Left lung (tissue), 10 donors: ENCODE measurements around the gene RBMS2. TPM values are rescaled to one million over a fixed set of nuclear protein-coding genes. Genes with fewer than 3 reads are reported as not detected.
"Not testable (repeated sequence)": the region's sequence is repeated elsewhere in the genome, so short reads cannot be mapped to it uniquely, and the experiment has no call there.

Experiments
- ATAC-seq: fragments of 200-7000 bp; cut with Tn5 transposase; one replicate; pipeline ENCODE4 v1.9.1; 2020; ENCODE audit warnings: moderate library complexity
- DNase-seq, 4 donors: peaks; one replicate each; pipeline ENCODE4 v3.0.0-alpha.2; 2013 to 2020
- H3K27ac ChIP-seq, 2 donors: fragments of 200-600 bp; sonication (generic) in 1 of 2; one replicate each; pipeline versions ENCODE4 v1.5.0 to v1.8.0; 2020 to 2021
- H3K27me3 ChIP-seq, 2 donors: fragments of 200-600 bp; sonication (generic) in 1 of 2; one replicate each; pipeline versions ENCODE4 v1.5.0 to v1.8.0; 2020 to 2021
- H3K36me3 ChIP-seq, 2 donors: fragments of 200-600 bp; sonication (generic) in 1 of 2; one replicate each; pipeline versions ENCODE4 v1.5.0 to v1.8.0; 2020 to 2021
- H3K4me1 ChIP-seq, 2 donors: fragments of 200-600 bp; one replicate each; pipeline ENCODE4 v1.8.0; 2021
- H3K4me3 ChIP-seq, 2 donors: fragments of 200-600 bp; sonication (generic) in 1 of 2; one replicate each; pipeline versions ENCODE4 v1.5.0 to v1.8.0; 2020 to 2021; ENCODE audit warnings: mild to moderate bottlenecking in 1 of 2
- H3K9me3 ChIP-seq, 2 donors: fragments of 200-600 bp; sonication (generic) in 1 of 2; one replicate each; pipeline versions ENCODE4 v1.5.0 to v1.8.0; 2020 to 2021
- intact Hi-C, 2 donors: fragments of 100-400 bp; cut with DNase I; formaldehyde crosslinking; loops; one replicate each; pipeline versions ENCODE4 v1.11.2 to v1.14.2; 2022
- polyA plus RNA-seq, 6 donors: library from polyadenylated mRNA; unstranded; fragments of 120-200 nt; gene quantifications; one replicate each; pipeline ENCODE4 v1.2.1, GENCODE V29; 2013; ENCODE audit not compliant: insufficient read length in 6 of 6
- total RNA-seq, 2 donors: library from RNA; stranded (reverse); fragmentation: NEBNext Ultra II Directional; extraction: Animal tissue kit (Norgen Biotek cat#: 25700); gene quantifications; one replicate each; pipeline ENCODE4 v1.2.1, GENCODE V29; 2021
- TF ChIP-seq, protein P1 (sequence below), 2 donors: fragments of 200-600 bp; sonication (generic) in 1 of 2; IDR thresholded peaks; one replicate each; pipeline versions ENCODE4 v1.5.0 to v1.8.0; 2021; ENCODE audit warnings: antibody characterized with exemption in 2 of 2
- donor health status: DM: no; HTN: yes; CAD: no.
- donor health status: DM: no; HTN: no; CAD: no.

The RBMS2 gene
- total and polyA plus RNA-seq, 8 donors, result 49.0 to 113 (median 69.1) TPM

DNA sequence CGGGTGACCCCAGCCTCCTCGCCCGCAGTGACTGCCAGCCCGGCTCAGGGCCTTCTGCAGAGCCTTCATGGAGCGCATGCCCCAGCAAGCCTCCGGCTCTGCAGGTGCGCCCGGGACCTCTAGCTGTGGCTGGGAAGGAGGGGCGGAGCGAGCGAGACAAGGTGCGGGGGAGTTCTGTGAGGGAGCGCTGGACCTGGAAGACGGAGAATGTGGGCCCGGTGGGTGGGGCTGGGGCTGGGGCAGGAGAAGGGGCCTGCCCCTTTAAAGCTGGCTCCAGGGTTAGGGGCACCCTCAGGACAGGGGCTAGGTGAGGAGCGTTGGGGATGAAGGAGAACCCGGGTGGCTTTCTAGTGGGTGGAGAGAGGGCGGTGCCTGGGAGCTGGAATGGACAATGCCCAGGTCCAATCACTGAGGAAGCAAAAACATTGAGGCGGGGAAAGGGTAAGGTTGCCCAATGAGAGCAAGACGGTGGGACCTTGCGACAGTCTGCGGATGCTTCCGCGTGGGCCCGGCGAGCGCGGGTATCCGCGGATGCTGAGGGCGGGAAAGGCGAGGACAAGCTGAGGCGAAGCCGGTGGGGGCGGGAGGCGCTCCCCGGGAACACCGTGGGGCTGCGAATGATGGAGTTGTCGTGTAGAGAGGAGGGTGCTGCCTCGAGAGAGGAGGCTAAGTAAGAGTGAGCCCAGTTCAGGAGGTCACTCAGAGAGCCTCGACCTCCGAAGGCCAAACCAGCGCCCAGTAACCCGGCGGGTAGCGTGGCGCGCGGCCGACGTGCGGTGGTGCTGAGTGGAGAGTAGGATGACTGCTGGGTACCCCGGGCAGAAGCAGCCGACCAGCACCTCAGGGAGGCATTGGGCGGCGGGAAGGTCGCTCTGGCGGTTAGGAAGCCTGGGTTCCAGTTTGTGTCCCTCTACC, 33.3 kb upstream of the RBMS2 start, which contains the start of gene GLS2:
TSS of gene GLS2 (minus strand) at position 121 of the 915 bp plus-strand sequence. CDS start at position 78, 43 bp downstream.
- H3K27me3 ChIP-seq, result peaks cover 0 to 48% of the 10 kb centered on the region in 2 donors
- H3K4me1 ChIP-seq, result peaks cover 0 to 18% of the 10 kb centered on the region in 2 donors
- TF ChIP-seq, protein P1, sequence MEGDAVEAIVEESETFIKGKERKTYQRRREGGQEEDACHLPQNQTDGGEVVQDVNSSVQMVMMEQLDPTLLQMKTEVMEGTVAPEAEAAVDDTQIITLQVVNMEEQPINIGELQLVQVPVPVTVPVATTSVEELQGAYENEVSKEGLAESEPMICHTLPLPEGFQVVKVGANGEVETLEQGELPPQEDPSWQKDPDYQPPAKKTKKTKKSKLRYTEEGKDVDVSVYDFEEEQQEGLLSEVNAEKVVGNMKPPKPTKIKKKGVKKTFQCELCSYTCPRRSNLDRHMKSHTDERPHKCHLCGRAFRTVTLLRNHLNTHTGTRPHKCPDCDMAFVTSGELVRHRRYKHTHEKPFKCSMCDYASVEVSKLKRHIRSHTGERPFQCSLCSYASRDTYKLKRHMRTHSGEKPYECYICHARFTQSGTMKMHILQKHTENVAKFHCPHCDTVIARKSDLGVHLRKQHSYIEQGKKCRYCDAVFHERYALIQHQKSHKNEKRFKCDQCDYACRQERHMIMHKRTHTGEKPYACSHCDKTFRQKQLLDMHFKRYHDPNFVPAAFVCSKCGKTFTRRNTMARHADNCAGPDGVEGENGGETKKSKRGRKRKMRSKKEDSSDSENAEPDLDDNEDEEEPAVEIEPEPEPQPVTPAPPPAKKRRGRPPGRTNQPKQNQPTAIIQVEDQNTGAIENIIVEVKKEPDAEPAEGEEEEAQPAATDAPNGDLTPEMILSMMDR (IDR thresholded peaks at IDR 0.05), result no peak
- intact Hi-C loops, result no loop called here
- H3K36me3 ChIP-seq, result no peaks in the 10 kb centered on the region
- H3K9me3 ChIP-seq, result no peaks in the 10 kb centered on the region
- peak within 1 kb of the TSS; percentile 13 to 23 for H3K27ac ChIP-seq
- ATAC-seq (peak; percentile 97), DNase-seq (peak; percentile 40 to 88 (median 76))
- H3K4me3 ChIP-seq, result peak within 1 kb of the TSS; percentile 53 to 56

DNA sequence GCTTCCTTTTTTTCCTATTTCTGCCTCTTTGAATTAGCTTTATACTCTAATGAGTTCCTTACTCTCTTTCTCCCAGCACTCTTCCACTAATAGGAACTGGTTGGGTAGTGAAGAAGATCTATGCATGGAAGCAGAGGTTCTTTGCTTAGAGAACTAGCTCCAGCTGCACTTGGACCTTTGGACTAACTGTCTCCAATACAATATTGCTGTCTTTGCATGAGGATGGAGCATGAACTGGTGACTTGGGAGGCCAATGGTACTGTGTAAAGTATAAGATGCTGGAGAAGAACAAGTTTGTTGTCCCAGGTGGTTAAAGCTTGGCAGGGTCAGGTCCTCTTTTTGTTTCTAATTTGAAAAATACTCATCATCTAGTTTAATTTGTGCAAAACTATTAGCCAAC, 31.3 kb upstream of the RBMS2 start:
- peaks cover 0 to 18% of the 10 kb centered on the region in 2 donors for H3K4me1 ChIP-seq
- intact Hi-C loops, result no loop called here
- H3K4me3 ChIP-seq, result no peak overlapping the region
- no peaks in the 10 kb centered on the region for H3K36me3 ChIP-seq
- no peak overlapping the region for H3K27ac ChIP-seq
- DNase-seq, result no peak
- TF ChIP-seq, protein P1 (IDR thresholded peaks at IDR 0.05), result no peak
- peaks cover 0 to 48% of the 10 kb centered on the region in 2 donors for H3K27me3 ChIP-seq
- ATAC-seq, result no peak
- no peaks in the 10 kb centered on the region for H3K9me3 ChIP-seq

DNA sequence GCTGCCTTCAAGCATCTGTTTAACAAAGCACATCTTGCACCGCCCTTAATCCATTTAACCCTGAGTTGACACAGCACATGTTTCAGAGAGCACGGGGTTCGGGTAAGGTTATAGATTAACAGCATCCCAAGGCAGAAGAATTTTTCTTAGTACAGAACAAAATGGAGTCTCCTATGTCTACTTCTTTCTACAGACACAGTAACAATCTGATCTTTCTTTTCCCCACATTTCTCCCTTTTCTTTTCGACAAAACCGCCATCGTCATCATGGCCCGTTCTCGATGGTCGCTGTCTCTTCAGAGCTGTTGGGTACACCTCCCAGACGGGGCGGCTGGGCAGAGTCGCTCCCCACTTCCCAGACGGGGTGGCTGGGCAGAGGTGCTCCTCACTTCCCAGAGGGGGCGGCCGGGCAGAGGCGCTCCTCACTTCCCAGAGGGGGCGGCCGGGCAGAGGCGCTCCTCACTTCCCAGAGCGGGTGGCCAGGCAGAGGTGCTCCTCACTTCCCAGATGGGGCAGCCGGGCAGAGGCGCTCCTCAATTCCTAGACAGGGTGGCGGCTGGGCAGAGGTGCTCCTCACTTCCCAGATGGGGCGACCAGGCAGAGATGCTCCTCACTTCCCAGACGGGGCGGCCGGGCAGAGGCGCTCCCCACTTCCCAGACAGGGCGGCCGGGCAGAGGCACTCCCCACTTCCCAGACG, 28.1 kb upstream of the RBMS2 start:
- H3K9me3 ChIP-seq, H3K36me3 ChIP-seq, H3K4me1 ChIP-seq, H3K27ac ChIP-seq, intact Hi-C loops, DNase-seq, ATAC-seq, H3K4me3 ChIP-seq: not testable (repeated sequence)
- H3K27me3 ChIP-seq, result peaks cover 0 to 30% of the 10 kb centered on the region in 2 donors

DNA sequence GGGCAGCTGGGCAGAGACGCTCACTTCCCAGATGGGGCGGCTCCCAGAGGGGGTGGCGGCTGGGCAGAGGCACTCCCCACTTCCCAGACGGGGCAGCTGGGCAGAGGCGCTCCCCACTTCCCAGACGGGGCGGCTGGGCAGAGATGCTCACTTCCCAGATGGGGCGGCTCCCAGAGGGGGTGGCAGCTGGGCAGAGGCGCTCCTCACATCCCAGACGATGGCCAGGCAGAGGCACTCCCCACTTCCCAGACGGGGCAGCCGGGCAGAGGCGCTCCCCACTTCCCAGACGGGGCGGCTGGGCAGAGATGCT, 27.6 kb upstream of the RBMS2 start:
- H3K9me3 ChIP-seq, H3K36me3 ChIP-seq, ATAC-seq, H3K4me3 ChIP-seq, H3K4me1 ChIP-seq, DNase-seq, H3K27ac ChIP-seq, intact Hi-C loops: not testable (repeated sequence)
- peaks cover 0 to 25% of the 10 kb centered on the region in 2 donors for H3K27me3 ChIP-seq

DNA sequence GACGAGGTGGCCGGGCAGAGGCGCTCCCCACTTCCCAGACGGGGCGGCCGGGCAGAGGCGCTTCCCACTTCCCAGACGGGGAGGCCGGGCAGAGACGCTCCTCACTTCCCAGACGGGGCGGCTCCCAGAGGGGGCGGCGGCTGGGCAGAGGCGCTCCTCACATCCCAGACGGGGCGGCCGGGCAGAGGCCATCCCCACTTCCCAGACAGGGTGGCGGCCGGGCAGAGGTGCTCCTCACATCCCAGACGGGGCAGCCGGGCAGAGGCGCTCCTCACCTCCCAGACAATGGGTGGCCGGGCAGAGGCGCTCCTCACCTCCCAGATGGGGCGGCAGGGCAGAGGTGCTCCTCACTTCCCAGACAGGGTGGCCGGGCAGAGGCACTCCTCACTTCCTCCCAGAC, 27.1 kb upstream of the RBMS2 start:
- H3K9me3 ChIP-seq, H3K36me3 ChIP-seq, H3K27ac ChIP-seq, H3K4me3 ChIP-seq, ATAC-seq, intact Hi-C loops, H3K4me1 ChIP-seq: not testable (repeated sequence)
- peak in 1 of 4 donors; percentile 72 for DNase-seq
- peaks cover 0 to 21% of the 10 kb centered on the region in 2 donors for H3K27me3 ChIP-seq

DNA sequence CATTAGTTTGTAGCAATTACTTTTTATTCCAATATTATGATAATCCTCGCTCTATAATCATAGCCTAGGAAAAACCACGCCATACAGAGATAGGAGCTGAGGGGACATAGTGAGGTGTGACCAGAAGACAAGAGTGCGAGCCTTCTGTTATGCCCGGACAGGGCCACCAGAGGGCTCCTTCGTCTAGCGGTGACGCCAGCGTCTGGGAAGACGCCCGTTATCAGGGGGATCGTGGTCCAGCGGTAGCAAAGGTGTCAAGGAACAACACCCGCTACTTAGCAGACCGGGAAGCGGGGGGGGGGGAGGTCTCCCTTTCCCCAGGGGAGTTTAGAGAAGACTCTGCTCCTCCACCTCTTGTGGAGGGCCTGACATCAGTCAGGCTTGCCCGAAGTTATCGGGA, 24.9 kb upstream of the RBMS2 start:
- H3K4me3 ChIP-seq, H3K27ac ChIP-seq, H3K36me3 ChIP-seq, H3K4me1 ChIP-seq, intact Hi-C loops, ATAC-seq, H3K27me3 ChIP-seq, H3K9me3 ChIP-seq: not testable (repeated sequence)
- TF ChIP-seq, protein P1 (IDR thresholded peaks at IDR 0.05), result peak; percentile 31 to 45
- DNase-seq, result peak in 3 of 4 donors; percentile 33 to 89 (median 64)

DNA sequence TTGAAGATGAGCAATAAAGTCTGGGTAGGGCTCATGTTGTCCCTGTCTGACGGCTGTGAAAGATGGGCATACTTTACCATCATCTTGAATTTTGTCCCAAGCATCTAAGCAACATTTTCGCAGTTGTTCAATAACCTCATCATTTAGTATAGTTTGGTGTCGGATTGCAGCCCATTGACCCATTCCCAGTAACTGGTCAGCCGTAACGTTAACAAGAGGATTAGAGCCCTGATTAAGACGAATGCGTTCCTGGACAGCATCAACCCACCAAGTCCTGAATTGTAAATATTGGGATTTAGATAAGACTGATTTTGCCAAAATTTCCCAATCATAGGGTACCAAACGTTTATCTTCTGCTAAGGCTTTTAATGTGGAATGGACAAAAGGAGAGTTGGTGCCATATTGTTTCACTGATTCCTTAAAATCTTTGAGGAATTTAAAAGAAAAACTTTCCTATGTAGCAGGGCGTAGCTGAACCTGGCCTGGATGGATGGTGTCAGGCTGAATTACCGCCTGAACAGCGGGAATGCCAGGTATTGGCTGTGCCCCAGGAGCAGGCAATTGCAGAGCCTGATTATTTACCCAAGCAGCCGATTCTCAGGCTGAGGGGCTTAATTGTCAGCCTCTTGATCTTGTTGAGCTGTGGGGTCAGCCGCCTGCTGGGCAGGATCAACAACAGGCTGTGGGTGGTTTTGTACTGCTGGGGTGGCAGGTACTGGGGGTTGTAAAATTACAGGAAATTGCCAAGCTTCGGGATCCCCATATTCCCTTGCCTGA, 23.3 kb upstream of the RBMS2 start:
- H3K9me3 ChIP-seq, ATAC-seq, H3K36me3 ChIP-seq, H3K27me3 ChIP-seq, H3K4me1 ChIP-seq, DNase-seq, intact Hi-C loops, H3K4me3 ChIP-seq, H3K27ac ChIP-seq: not testable (repeated sequence)

DNA sequence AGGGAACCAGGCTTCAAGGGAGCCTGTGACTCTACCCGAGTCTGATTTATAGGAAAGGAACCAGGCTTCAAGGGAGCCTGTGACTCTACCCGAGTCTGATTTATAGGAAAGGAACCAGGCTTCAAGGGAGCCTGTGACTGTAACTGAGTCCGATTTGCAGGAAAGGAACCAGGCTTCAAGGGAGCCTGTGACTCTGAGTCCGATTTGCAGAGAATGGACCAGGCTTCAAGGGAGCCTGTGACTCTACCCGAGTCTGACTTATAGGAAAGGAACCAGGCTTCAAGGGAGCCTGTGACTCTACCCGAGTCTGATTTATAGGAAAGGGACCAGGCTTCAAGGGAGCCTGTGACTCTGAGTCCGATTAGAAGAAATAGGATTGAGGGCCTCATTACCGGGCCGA, 22.2 kb upstream of the RBMS2 start:
- H3K9me3 ChIP-seq, intact Hi-C loops, H3K4me3 ChIP-seq, ATAC-seq, H3K36me3 ChIP-seq, H3K4me1 ChIP-seq, H3K27me3 ChIP-seq, DNase-seq, H3K27ac ChIP-seq: not testable (repeated sequence)

DNA sequence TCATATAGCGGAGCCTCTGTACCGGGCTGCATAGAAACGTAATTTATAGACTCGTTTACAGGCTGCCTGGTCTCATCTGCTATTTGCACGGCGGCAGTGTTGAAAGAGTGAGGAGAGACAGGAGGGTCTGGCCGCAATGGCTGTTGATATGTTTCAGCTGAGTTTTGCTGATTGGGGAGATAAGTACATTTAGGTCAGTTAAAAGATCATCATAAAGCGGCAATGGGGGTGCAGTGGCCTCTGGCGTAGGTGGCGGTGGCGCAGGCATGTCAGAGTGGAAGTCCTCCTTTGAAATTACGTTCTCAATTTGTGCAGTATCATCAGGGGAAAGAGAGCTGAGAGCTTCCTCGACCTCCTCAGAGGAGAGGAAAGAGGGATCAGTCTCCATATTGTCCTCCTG, 21.7 kb upstream of the RBMS2 start:
- intact Hi-C loops, ATAC-seq, H3K27ac ChIP-seq, H3K9me3 ChIP-seq, H3K4me1 ChIP-seq, DNase-seq, H3K27me3 ChIP-seq, H3K4me3 ChIP-seq, H3K36me3 ChIP-seq: not testable (repeated sequence)
